Liver (tissue), 3 donors: ENCODE data around the gene OGFR.

Experiments
- CTCF ChIP-seq: fragments of 150-350 bp; IDR thresholded peaks from 2 replicates; pipeline ENCODE4 v1.5.1; 2017; ENCODE audit warnings: improper control_type of control experiment, low read depth, low read length; ENCODE audit not compliant: missing input control
- RAD21 ChIP-seq, 2 donors: IDR thresholded peaks; 2 replicates each; pipeline ENCODE4 v1.6.1; 2016; ENCODE audit warnings: antibody characterized with exemption in 2 of 2, mild to moderate bottlenecking in 2 of 2
- REST ChIP-seq: IDR thresholded peaks from 2 replicates; pipeline ENCODE4 v1.6.1; 2016; ENCODE audit warnings: antibody characterized with exemption, mild to moderate bottlenecking
- RXRA ChIP-seq, 2 donors: IDR thresholded peaks; 2 replicates each; pipeline ENCODE4 v1.6.1; 2017 to 2018; ENCODE audit warnings: antibody characterized with exemption in 2 of 2, mild to moderate bottlenecking in 1 of 2
- TF ChIP-seq, protein P1 (sequence below): IDR thresholded peaks from 2 replicates; pipeline ENCODE4 v1.6.1; 2016; ENCODE audit warnings: antibody characterized with exemption
- donor health status: healthy.
- donor health status: healthy.

- TF ChIP-seq RAD21 (IDR thresholded peaks at IDR 0.05): no peak
- TF ChIP-seq CTCF: no peak
- no peak for TF ChIP-seq REST
- no peak for TF ChIP-seq RXRA (IDR thresholded peaks at IDR 0.05)
- TF ChIP-seq, protein P1, sequence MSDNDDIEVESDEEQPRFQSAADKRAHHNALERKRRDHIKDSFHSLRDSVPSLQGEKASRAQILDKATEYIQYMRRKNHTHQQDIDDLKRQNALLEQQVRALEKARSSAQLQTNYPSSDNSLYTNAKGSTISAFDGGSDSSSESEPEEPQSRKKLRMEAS: no peak
These were observed 16.0 kb upstream of the OGFR start for GRCh38 chr20:62788607-62789006.
